Chondrocyte (in vitro differentiated cells): ENCODE measurements around the gene ITM2C. TPM values are rescaled to one million over a fixed set of nuclear protein-coding genes. Genes with fewer than 3 reads are reported as not detected.

Experiments
- DNase-seq: peaks from one replicate; pipeline ENCODE4 v3.0.0; 2021; ENCODE audit warnings: mixed read lengths, low spot score
- H3K27ac Mint-ChIP-seq: one replicate; pipeline ENCODE4 v1.8.0; 2021; ENCODE audit warnings: mild to moderate bottlenecking, moderate library complexity, mixed read lengths; ENCODE audit not compliant: unreplicated experiment
- H3K27me3 Mint-ChIP-seq: 2 replicates; pipeline ENCODE4 v1.8.0; 2021; ENCODE audit warnings: low read depth, mixed read lengths
- H3K36me3 Mint-ChIP-seq: 2 replicates; pipeline ENCODE4 v1.8.0; 2021; ENCODE audit warnings: low read depth, mixed read lengths
- H3K4me1 Mint-ChIP-seq: 2 replicates; pipeline ENCODE4 v1.8.0; 2021; ENCODE audit warnings: low read depth, mild to moderate bottlenecking, mixed read lengths
- H3K4me3 Mint-ChIP-seq: one replicate; pipeline ENCODE4 v1.8.0; 2021; ENCODE audit warnings: mild to moderate bottlenecking, moderate library complexity, mixed read lengths; ENCODE audit not compliant: unreplicated experiment
- H3K9me3 Mint-ChIP-seq: 2 replicates; pipeline ENCODE4 v1.8.0; 2021; ENCODE audit warnings: low read depth, mixed read lengths
- CTCF ChIP-seq: fragments of 200-600 bp; sonication (generic); IDR thresholded peaks from 2 replicates; pipeline ENCODE4 v1.5.0; 2021; ENCODE audit warnings: antibody characterized with exemption, mild to moderate bottlenecking, moderate library complexity
- total RNA-seq: library from RNA; stranded (reverse); gene quantifications from 3 replicates; pipeline ENCODE4 v1.2.1, GENCODE V29; 2021

ITM2C gene
- total RNA-seq, 1 donor from 2014 or later, result 208 TPM

DNA sequence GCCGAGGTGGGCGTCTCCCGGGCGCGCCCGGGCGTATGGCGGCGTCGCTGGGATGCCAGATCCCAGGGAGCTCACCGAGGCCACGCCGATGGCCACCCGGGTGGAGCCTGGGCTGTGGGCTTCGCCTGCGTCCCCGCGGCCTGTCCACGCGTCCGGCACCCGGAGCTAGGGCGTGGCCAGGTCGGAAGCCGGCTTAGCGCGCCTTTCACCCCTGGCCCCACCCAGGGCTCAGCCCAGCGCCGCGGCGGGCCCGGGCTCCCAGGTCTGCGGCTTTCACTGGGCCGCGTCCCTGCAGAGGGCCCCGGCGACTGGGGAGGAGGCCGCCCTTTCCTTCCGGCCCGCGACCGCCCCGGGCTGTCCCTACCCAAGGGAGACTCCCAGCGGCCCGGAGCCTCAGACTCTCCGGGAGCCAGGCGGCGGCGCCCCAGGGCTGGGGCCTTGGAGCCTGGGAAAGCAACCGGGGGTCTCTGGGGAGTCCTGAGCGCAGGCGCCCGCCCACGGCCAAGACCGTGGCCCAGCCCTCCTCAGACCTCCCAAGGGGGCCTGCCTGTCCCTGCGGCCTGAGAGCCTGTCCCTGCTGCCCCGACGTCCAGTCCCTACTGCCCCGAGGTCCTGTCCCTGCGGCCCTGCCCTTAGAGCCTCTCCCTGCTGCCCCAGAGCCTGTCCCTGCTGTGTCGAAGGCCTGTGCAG lies 36.3 kb upstream of the ITM2C start:
- Mint-ChIP-seq H3K27ac (no peak overlapping the region), H3K36me3 (peaks cover 4% of the 10 kb centered on the region), H3K4me1 (peaks cover 5% of the 10 kb centered on the region), H3K9me3 (peaks cover 4% of the 10 kb centered on the region), H3K27me3 (peaks cover 27% of the 10 kb centered on the region), H3K4me3 (no peak overlapping the region)
- no peak for DNase-seq
- TF ChIP-seq CTCF, result no peak

DNA sequence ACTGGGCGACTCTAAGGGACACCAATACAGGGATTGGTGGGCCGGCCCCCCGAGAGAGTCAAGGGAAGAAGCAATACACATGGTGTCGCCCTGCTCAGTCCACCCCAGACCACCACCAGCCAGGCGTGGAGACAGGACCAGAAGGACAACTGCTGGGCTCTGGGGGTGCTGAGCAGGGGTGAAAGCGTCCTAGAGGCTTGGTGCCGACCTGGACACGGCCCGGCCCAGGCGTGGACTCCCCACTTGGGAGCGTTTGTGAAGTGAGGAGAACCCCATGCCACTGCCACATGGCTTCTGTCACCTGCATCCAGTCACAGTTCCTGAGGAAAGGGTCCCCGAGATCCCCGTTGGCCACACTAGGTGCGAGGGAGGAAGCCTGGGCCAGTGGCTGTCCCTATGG lies 35.4 kb upstream of the ITM2C start:
- DNase-seq, result no peak
- Mint-ChIP-seq H3K9me3 (peaks cover 4% of the 10 kb centered on the region), H3K27ac (no peak overlapping the region), H3K4me3 (no peak overlapping the region), H3K27me3 (peaks cover 27% of the 10 kb centered on the region), H3K4me1 (peaks cover 4% of the 10 kb centered on the region), H3K36me3 (peaks cover 4% of the 10 kb centered on the region)
- TF ChIP-seq CTCF, result no peak

GRCh38 chr2:230829959-230830358 lies 34.8 kb upstream of the ITM2C start:
- Mint-ChIP-seq H3K4me1 (no peaks in the 10 kb centered on the region), H3K27me3 (peaks cover 25% of the 10 kb centered on the region), H3K9me3 (peaks cover 4% of the 10 kb centered on the region), H3K27ac (no peak overlapping the region), H3K4me3 (no peak overlapping the region), H3K36me3 (peaks cover 4% of the 10 kb centered on the region)
- DNase-seq, result no peak
- TF ChIP-seq CTCF, result no peak

DNA sequence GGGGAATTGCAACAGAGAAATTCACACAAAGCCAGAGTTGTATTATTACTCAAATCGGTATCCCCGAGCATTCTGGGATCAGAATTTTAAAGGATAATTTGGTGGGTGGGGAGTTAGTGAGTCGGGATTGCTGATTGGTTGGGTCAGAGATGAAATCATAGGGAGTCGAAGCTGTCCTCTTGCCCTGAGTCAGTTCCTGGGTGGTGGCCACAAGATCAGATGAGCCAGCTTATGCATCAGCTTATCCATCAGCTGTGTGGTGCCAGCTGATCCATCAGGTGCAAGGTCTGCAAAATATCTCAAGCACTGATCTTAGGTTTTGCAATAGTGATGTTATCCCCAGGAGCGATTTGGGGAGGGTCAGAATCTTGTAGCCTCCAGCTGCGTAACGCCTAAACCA lies 34.3 kb upstream of the ITM2C start:
- no peak overlapping the region for H3K4me3 Mint-ChIP-seq
- H3K9me3 Mint-ChIP-seq, result peaks cover 4% of the 10 kb centered on the region
- no peak for TF ChIP-seq CTCF
- no peak for DNase-seq
- H3K27ac Mint-ChIP-seq, result no peak overlapping the region
- no peaks in the 10 kb centered on the region for H3K4me1 Mint-ChIP-seq
- H3K36me3 Mint-ChIP-seq, result peaks cover 4% of the 10 kb centered on the region
- H3K27me3 Mint-ChIP-seq, result peaks cover 28% of the 10 kb centered on the region

- H3K27ac Mint-ChIP-seq, result no peak overlapping the region
- peaks cover 23% of the 10 kb centered on the region for H3K27me3 Mint-ChIP-seq
Measured at GRCh38 chr2:230840301-230840700, 24.4 kb upstream of the ITM2C start.

More at GRCh38 chr2:230840301-230840700, 24.4 kb upstream of the ITM2C start:
- Mint-ChIP-seq H3K36me3 (no peaks in the 10 kb centered on the region), H3K4me3 (no peak overlapping the region), H3K4me1 (no peaks in the 10 kb centered on the region), H3K9me3 (peaks cover 13% of the 10 kb centered on the region)
- DNase-seq, result no peak
- no peak for TF ChIP-seq CTCF
